Activated B cell treated with CpG ODN at 0.5 μM for 24 hours (primary cell): ENCODE measurements around the gene GPR152. TPM values are rescaled to one million over a fixed set of nuclear protein-coding genes. Genes with fewer than 3 reads are reported as not detected.
A peak's percentile ranks its signal among the peaks of the same experiment; 100 is the strongest.

Experiments used
- ATAC-seq: fragments of 200-7000 bp; cut with Tn5 transposase; one replicate; pipeline ENCODE4 v1.10.0; 2021; ENCODE audit warnings: low read depth, mild to moderate bottlenecking, moderate library complexity
- CTCF ChIA-PET: fragments of 350-600 bp; sonication (Branson Sonifier 250); formaldehyde crosslinking; loops from one replicate; lab custom pipeline; 2021; ENCODE audit warnings: antibody characterized with exemption; lab: Charles Lee
- POLR2A ChIA-PET: fragments of 350-600 bp; sonication (Branson Sonifier 250); formaldehyde crosslinking; loops from one replicate; lab custom pipeline; 2021; ENCODE audit warnings: antibody characterized with exemption; lab: Charles Lee
- DNase-seq: peaks from one replicate; pipeline ENCODE4 v3.0.0; 2022
- H3K27ac Mint-ChIP-seq: one replicate; pipeline ENCODE4 v1.8.0; 2020; ENCODE audit warnings: mixed read lengths
- H3K27me3 Mint-ChIP-seq: one replicate; pipeline ENCODE4 v1.8.0; 2021; ENCODE audit warnings: mixed read lengths
- H3K36me3 Mint-ChIP-seq: one replicate; pipeline ENCODE4 v1.8.0; 2021; ENCODE audit warnings: low read depth, mixed read lengths
- H3K4me1 Mint-ChIP-seq: one replicate; pipeline ENCODE4 v1.8.0; 2021; ENCODE audit warnings: mixed read lengths
- H3K4me3 Mint-ChIP-seq: one replicate; pipeline ENCODE4 v1.8.0; 2020; ENCODE audit warnings: mild to moderate bottlenecking, mixed read lengths
- H3K9me3 Mint-ChIP-seq: one replicate; pipeline ENCODE4 v1.8.0; 2020; ENCODE audit warnings: mixed read lengths
- CTCF ChIP-seq: fragments of 200-600 bp; IDR thresholded peaks from one replicate; pipeline ENCODE4 v1.8.0; 2022; ENCODE audit warnings: antibody characterized with exemption, mild to moderate bottlenecking
- intact Hi-C: fragments of 100-400 bp; cut with micrococcal nuclease; formaldehyde crosslinking; loops from one replicate; pipeline ENCODE4 v1.15.1; 2024
- total RNA-seq: library from RNA; stranded (reverse); gene quantifications from 2 replicates; pipeline ENCODE4 v1.2.3, GENCODE V29; 2022

GPR152 gene
- total RNA-seq, 1 donor from 2014 or later = not detected

DNA sequence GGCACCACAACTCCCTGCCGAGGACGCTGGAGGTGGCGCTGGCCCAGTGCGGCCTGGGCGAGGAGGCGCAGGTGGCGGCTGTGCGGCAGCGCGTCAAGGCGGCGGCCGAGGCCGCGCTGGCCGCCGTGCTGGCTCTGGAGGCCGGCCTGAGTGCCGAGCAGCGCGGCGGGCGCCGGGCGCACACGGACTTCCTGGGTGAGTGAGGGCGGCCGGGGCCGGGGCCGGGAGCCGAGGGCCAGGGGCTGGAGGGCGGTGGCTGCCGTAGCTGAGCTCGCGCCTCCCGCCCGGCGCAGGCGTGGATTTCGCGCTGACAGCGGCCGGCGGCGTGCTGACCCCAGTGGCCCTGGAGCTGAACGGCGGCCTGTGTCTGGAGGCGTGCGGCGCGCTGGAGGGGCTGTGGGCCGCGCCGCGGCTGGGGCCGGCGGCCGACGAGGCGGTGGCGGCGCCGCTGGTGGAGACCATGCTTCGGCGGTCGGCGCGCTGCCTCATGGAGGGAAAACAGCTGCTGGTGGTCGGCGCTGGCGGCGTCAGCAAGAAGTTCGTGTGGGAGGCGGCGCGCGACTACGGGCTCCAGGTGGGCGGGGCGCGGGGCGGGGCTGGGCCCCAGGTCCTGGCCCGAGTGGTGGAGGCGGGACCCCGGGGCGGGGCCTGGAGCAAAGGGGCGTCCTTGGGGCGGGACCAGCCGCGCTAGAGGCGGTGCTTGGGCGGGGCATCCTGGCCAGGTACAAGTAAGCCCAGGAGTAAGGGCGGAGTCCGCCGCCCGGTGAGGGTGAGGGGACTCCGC, 31.7 kb downstream of the GPR152 start:
- Mint-ChIP-seq H3K4me1 (peaks cover 52% of the 10 kb centered on the region), H3K27me3 (no peaks in the 10 kb centered on the region), H3K9me3 (no peaks in the 10 kb centered on the region), H3K36me3 (no peaks in the 10 kb centered on the region), H3K27ac (peak overlapping the region; percentile 83), H3K4me3 (peak overlapping the region; percentile 79)
- ChIA-PET CTCF (interaction anchor here (1.0 to 5.0 kb wide), 3 partner anchors 9 to 18 kb away, joined by 3 to 53 read pairs (median 3); partner anchors contain the start of genes PPP1CA and TBC1D10C), POLR2A (interaction anchor here (0.6 to 13.9 kb wide), 18 partner anchors 9 to 193 kb away, joined by 3 to 404 read pairs (median 12); partner anchors contain the start of genes CORO1B, POLD4, PPP1CA and PTPRCAP)
- no peak for TF ChIP-seq CTCF
- DNase-seq (peak; percentile 98), ATAC-seq (peak; percentile 85)
- intact Hi-C loops = loop anchor here (1.0 to 2.0 kb wide), 3 partner anchors 16 to 43 kb away; partner anchors contain the start of gene PTPRCAP

- Mint-ChIP-seq H3K9me3 (no peaks in the 10 kb centered on the region), H3K36me3 (no peaks in the 10 kb centered on the region), H3K27ac (peak overlapping the region; percentile 83), H3K4me1 (peaks cover 53% of the 10 kb centered on the region), H3K27me3 (no peaks in the 10 kb centered on the region), H3K4me3 (peak overlapping the region; percentile 79)
- TF ChIP-seq CTCF = no peak
- intact Hi-C loops = loop anchor here (2.0 kb wide), 1 partner anchor 17 kb away; the partner anchor contains the start of gene PTPRCAP
- no peak for DNase-seq
- ATAC-seq = no peak
- ChIA-PET POLR2A (interaction anchor here (0.6 to 13.9 kb wide), 18 partner anchors 9 to 68 kb away, joined by 4 to 404 read pairs (median 17); partner anchors contain the start of genes CORO1B, POLD4, PPP1CA and PTPRCAP), CTCF (interaction anchor here (1.0 to 5.0 kb wide), 3 partner anchors 8 to 17 kb away, joined by 3 to 53 read pairs (median 3); partner anchors contain the start of genes PPP1CA and TBC1D10C)
Measured at GRCh38 chr11:67420147-67420645, 32.3 kb downstream of the GPR152 start.

DNA sequence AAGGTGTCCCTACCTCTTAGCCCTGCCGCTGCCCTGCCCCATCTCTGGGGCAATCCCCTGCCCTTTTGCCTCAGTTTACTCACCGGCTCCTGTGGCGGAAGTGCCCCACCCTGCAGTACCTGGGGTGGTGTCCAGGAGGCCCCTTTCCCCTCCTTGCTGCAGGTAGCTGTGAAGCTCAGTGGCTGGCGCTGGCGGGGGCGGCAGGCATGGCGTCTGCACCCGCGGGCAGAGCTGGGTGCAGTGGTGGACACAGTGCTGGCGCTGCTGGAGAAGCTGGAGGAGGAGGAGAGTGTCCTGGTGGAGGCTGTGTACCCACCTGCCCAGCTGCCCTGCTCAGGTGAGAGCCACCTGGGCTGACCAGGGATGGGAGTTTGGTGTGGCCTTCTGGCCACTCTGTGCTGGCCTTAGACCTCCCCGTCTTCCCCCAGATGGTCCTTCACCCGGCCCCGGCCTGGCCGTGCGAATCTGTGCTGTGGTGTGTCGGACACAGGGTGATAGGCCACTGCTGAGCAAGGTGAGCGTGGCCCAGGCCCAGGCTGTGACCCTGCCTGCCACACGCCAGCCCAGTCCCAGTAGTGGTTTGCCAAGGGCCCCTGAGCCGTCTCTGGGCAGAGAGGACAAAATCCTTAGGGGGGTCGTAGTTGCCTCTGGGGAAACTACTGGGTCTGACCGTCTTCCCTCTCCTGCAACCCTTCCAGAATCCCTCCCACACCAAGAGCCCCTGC, 33.0 kb downstream of the GPR152 start:
- no peak for ATAC-seq
- intact Hi-C loops = loop anchor here (1.0 to 2.0 kb wide), 3 partner anchors 9 to 17 kb away; partner anchors contain the start of genes PTPRCAP and RPS6KB2
- H3K27me3 Mint-ChIP-seq = no peaks in the 10 kb centered on the region
- no peak for DNase-seq
- POLR2A ChIA-PET = interaction anchor here (0.5 to 13.9 kb wide), 26 partner anchors 8 to 227 kb away, joined by 3 to 404 read pairs (median 8); partner anchors contain the start of genes AIP, CABP4, CLCF1 and CORO1B
- peak overlapping the region; percentile 79 for H3K4me3 Mint-ChIP-seq
- TF ChIP-seq CTCF = no peak
- CTCF ChIA-PET = interaction anchor here (0.9 to 5.0 kb wide), 4 partner anchors 16 to 68 kb away, joined by 3 to 53 read pairs (median 3); partner anchors contain the start of genes PPP1CA and TBC1D10C
- H3K27ac Mint-ChIP-seq = peak overlapping the region; percentile 83
- H3K4me1 Mint-ChIP-seq = peaks cover 58% of the 10 kb centered on the region
- no peaks in the 10 kb centered on the region for H3K9me3 Mint-ChIP-seq
- no peaks in the 10 kb centered on the region for H3K36me3 Mint-ChIP-seq

- DNase-seq (peak; percentile 61), ATAC-seq (peak; percentile 45)
- no peak for TF ChIP-seq CTCF
- H3K27me3 Mint-ChIP-seq = no peaks in the 10 kb centered on the region
- POLR2A ChIA-PET = interaction anchor here (0.5 to 13.9 kb wide), 27 partner anchors 7 to 387 kb away, joined by 3 to 404 read pairs (median 5); partner anchors contain the start of genes AIP, CABP2, CABP4 and CDK2AP2
- intact Hi-C loops = loop anchor here (1.0 kb wide), 2 partner anchors 8 to 10 kb away; partner anchors contain the start of gene RPS6KB2
- no peaks in the 10 kb centered on the region for H3K9me3 Mint-ChIP-seq
- peak overlapping the region; percentile 83 for H3K27ac Mint-ChIP-seq
- H3K36me3 Mint-ChIP-seq = no peaks in the 10 kb centered on the region
- H3K4me3 Mint-ChIP-seq = peak overlapping the region; percentile 68
- CTCF ChIA-PET = interaction anchor here (0.9 to 5.0 kb wide), 7 partner anchors 12 to 67 kb away, joined by 3 to 53 read pairs (median 3); partner anchors contain the start of genes PPP1CA, PTPRCAP and TBC1D10C
- peaks cover 61% of the 10 kb centered on the region for H3K4me1 Mint-ChIP-seq
Measured at GRCh38 chr11:67418476-67419281, 33.9 kb downstream of the GPR152 start.
